ENCODE data around the gene CTLA4. TPM values are rescaled to one million over a fixed set of nuclear protein-coding genes. Genes with fewer than 3 reads are reported as not detected.

The CTLA4 gene
- total and polyA plus RNA-seq, 9 of the 15 experiments (the other 6 are each of a cell fraction or from before 2014, with no cell fraction given): 0.10 to 0.22 (median 0.11) TPM; not detected in 4

GRCh38 chr2:203830304-203831055 lies 37.1 kb upstream of the CTLA4 start:
- Histone ChIP-seq H3K4me2 (ENCODE audit: insufficient read depth, low read length) (no peak overlapping the region), H3K4me3 (no peak overlapping the region), H3K79me2 (ENCODE audit: control insufficient read depth, insufficient read depth, low read length) (no peaks in the 10 kb centered on the region), H3K27ac (ENCODE audit: extremely low read depth, low read depth, low read length) (no peak overlapping the region), H4K20me1 (replicated peaks; ENCODE audit: control insufficient read depth, insufficient read depth, low read length) (no peaks in the 10 kb centered on the region), H3K9me1 (ENCODE audit: control insufficient read depth, insufficient read depth, low read length) (no peaks in the 10 kb centered on the region), H3K4me1 (replicated peaks in 1 of 2; ENCODE audit: control insufficient read depth in 2 of 2, insufficient read depth in 2 of 2, low read length in 2 of 2) (no peaks in the 10 kb centered on the region), H3K9ac (ENCODE audit: insufficient read depth in 1 of 2, low read depth in 2 of 2, low read length in 2 of 2) (no peak overlapping the region), H3K9me3 (replicated peaks; ENCODE audit: control insufficient read depth, insufficient read depth, low read depth, low read length) (no peaks in the 10 kb centered on the region), H3K36me3 (ENCODE audit: control insufficient read depth, insufficient read depth, low read length) (no peaks in the 10 kb centered on the region), H3K27me3 (ENCODE audit: control insufficient read depth in 2 of 2, insufficient read depth in 2 of 2, low read length in 2 of 2) (no peaks in the 10 kb centered on the region), H2AFZ (ENCODE audit: low read depth, low read length) (no peak overlapping the region)
- WGBS (ENCODE audit: insufficient coverage, low coverage, missing lambda C conversion rate): 4% methylated on average over 9 of the region's 9 CpGs
- ChIA-PET CTCF (ENCODE audit: low intra/inter-chr PET ratio) (no interaction called here), POLR2A (no interaction called here)
- FAIRE-seq (no peak), ATAC-seq (no peak), DNase-seq (ENCODE audit: extremely low read depth in 1 of 4, low spot score in 3 of 4) (no peak)
- TF ChIP-seq GTF2E2 (tag; IDR thresholded peaks at IDR 0.05): no peak
- no peak for TF ChIP-seq ZNF23 (CRISPR knock-in tag; IDR thresholded peaks at IDR 0.05)
- TF ChIP-seq ZNF134 (CRISPR knock-in tag; conservative IDR thresholded peaks at IDR 0.05): no peak
- TF ChIP-seq RBM17 (IDR thresholded peaks at IDR 0.05; ENCODE audit: borderline replicate concordance, low read depth, low read length): no peak
- TF ChIP-seq NRF1 (conservative IDR thresholded peaks at IDR 0.05 in 1 of 2, IDR thresholded peaks at IDR 0.05 in 1 of 2): no peak
- TF ChIP-seq KLF10 (CRISPR knock-in tag; IDR thresholded peaks at IDR 0.05): no peak
- TF ChIP-seq ZNF695 (CRISPR knock-in tag; IDR thresholded peaks at IDR 0.05): no peak
- no peak for TF ChIP-seq ASH1L (IDR thresholded peaks at IDR 0.05; ENCODE audit: borderline replicate concordance, low read depth, partially characterized antibody)
- no peak for TF ChIP-seq MEF2A (IDR thresholded peaks at IDR 0.05; ENCODE audit: control insufficient read depth, low read depth, low read length)
- TF ChIP-seq MCM5 (IDR thresholded peaks at IDR 0.05; ENCODE audit: low read depth): no peak
- TF ChIP-seq PATZ1 (CRISPR knock-in tag; IDR thresholded peaks at IDR 0.05; ENCODE audit: borderline replicate concordance): no peak
- TF ChIP-seq KLF6 (CRISPR knock-in tag; IDR thresholded peaks at IDR 0.05; ENCODE audit: borderline replicate concordance): no peak
- TF ChIP-seq NR2F6 (CRISPR knock-in tag; IDR thresholded peaks at IDR 0.05): no peak
- TF ChIP-seq THAP12 (CRISPR knock-in tag; IDR thresholded peaks at IDR 0.05): no peak
- TF ChIP-seq MTF1 (CRISPR knock-in tag; IDR thresholded peaks at IDR 0.05; ENCODE audit: borderline replicate concordance): no peak
- no peak for TF ChIP-seq PHB (CRISPR knock-in tag; IDR thresholded peaks at IDR 0.05)
- TF ChIP-seq NR3C1 (CRISPR knock-in tag; IDR thresholded peaks at IDR 0.05): no peak
- TF ChIP-seq ZNF778 (CRISPR knock-in tag; IDR thresholded peaks at IDR 0.05): no peak
- no peak for TF ChIP-seq TEAD2 (tag; IDR thresholded peaks at IDR 0.05)
- intact Hi-C loops (cut with micrococcal nuclease) (no loop called here), in situ Hi-C loops (cut with MboI) (no loop called here)
- no TSS peak for BruUV-seq (replicated peaks)
